DMS53 treated with DMSO at 0.1 percent for 48 hours (cell line): ENCODE results near the gene FAM237B.
A peak's percentile ranks its signal among the peaks of the same experiment; 100 is the strongest.
"Not testable (repeated sequence)": the region's sequence is repeated elsewhere in the genome, so short reads cannot be mapped to it uniquely, and the experiment has no call there.

Source experiments
- DNase-seq: peaks from one replicate; lab custom pipeline; 2025; ENCODE audit not compliant: unreplicated experiment; lab: John Stamatoyannopoulos, UW

FAM237B gene

GRCh38 chr7:90320801-90321494 lies at the start of gene FAM237B:
Gene FAM237B, minus strand, starts transcription at chr7:90321304. Its CDS starts 1,556 bp downstream, at chr7:90319748.
- DNase-seq: no peak

- no peak for DNase-seq
Observed at GRCh38 chr7:90351987-90352386, 30.9 kb upstream of the FAM237B start.

- DNase-seq: not testable (repeated sequence)
Observed at GRCh38 chr7:90350032-90350431, 28.9 kb upstream of the FAM237B start.

- DNase-seq: no peak
Observed at GRCh38 chr7:90349305-90349704, 28.2 kb upstream of the FAM237B start.

GRCh38 chr7:90347759-90348158 lies 26.7 kb upstream of the FAM237B start:
- no peak for DNase-seq

GRCh38 chr7:90346336-90347125 lies 25.4 kb upstream of the FAM237B start, which contains the start of gene GTPBP10:
Gene GTPBP10, plus strand, starts transcription at chr7:90346716. Its CDS starts 26 bp downstream, at chr7:90346742.
- peak; percentile 96 for DNase-seq

GRCh38 chr7:90345595-90346335 lies 24.7 kb upstream of the FAM237B start:
- peak; percentile 62 for DNase-seq

- no peak for DNase-seq
Observed at GRCh38 chr7:90345016-90345415, 23.9 kb upstream of the FAM237B start.

GRCh38 chr7:90337106-90337505 lies 16.0 kb upstream of the FAM237B start:
- no peak for DNase-seq

- not testable (repeated sequence) for DNase-seq
Observed at GRCh38 chr7:90334926-90335325, 13.8 kb upstream of the FAM237B start.

- DNase-seq: no peak
Observed at GRCh38 chr7:90334193-90334843, 13.2 kb upstream of the FAM237B start.

GRCh38 chr7:90326500-90326899 lies 5.4 kb upstream of the FAM237B start:
- no peak for DNase-seq

GRCh38 chr7:90322837-90323236 lies 1.7 kb upstream of the FAM237B start:
- no peak for DNase-seq

GRCh38 chr7:90320418-90320800 lies 695 bp downstream of the FAM237B start:
- no peak for DNase-seq

GRCh38 chr7:90320014-90320413 lies 1.1 kb downstream of the FAM237B start:
- DNase-seq: no peak

- no peak for DNase-seq
Observed at GRCh38 chr7:90313907-90314306, 7.2 kb downstream of the FAM237B start.

GRCh38 chr7:90312745-90313144 lies 8.4 kb downstream of the FAM237B start:
- DNase-seq: no peak

- no peak for DNase-seq
Observed at GRCh38 chr7:90311175-90311574, 9.9 kb downstream of the FAM237B start.

GRCh38 chr7:90309872-90310271 lies 11.2 kb downstream of the FAM237B start:
- no peak for DNase-seq

- no peak for DNase-seq
Observed at GRCh38 chr7:90303241-90303640, 17.9 kb downstream of the FAM237B start.
